ENCODE data around the gene ZNF654. TPM values are rescaled to one million over a fixed set of nuclear protein-coding genes. Genes with fewer than 3 reads are reported as not detected.

The ZNF654 gene
- total RNA-seq, 1 experiment from 2014 or later, result 12.9 TPM

GRCh38 chr3:88031642-88032077, 27.4 kb upstream of the ZNF654 start:
- H3K27me3 Mint-ChIP-seq (ENCODE audit: unreplicated experiment), result no peaks in the 10 kb centered on the region
- peak overlapping the region; percentile 91 for H3K27ac Mint-ChIP-seq (ENCODE audit: unreplicated experiment)
- H3K36me3 Mint-ChIP-seq (ENCODE audit: insufficient read depth, unreplicated experiment), result no peaks in the 10 kb centered on the region
- TF ChIP-seq CTCF (IDR thresholded peaks at IDR 0.05; ENCODE audit: unreplicated experiment), result no peak
- H3K4me1 Mint-ChIP-seq (ENCODE audit: low read depth, unreplicated experiment), result peaks cover 9% of the 10 kb centered on the region
- H3K9me3 Mint-ChIP-seq (ENCODE audit: low read depth, unreplicated experiment), result no peaks in the 10 kb centered on the region
- peak overlapping the region; percentile 71 for H3K4me3 Mint-ChIP-seq (ENCODE audit: low read depth, unreplicated experiment)
- DNase-seq, result no peak
- CTCF ChIA-PET, result interaction anchor here (1.1 kb wide), 1 partner anchor 27 kb away, joined by 3 read pairs; the partner anchor contains the start of gene CGGBP1
- no TSS peak for BruUV-seq (replicated peaks)
- intact Hi-C loops (cut with micrococcal nuclease; ENCODE audit: unreplicated experiment), result no loop called here

- no TSS peak for BruUV-seq (replicated peaks)
- intact Hi-C loops (cut with micrococcal nuclease; ENCODE audit: unreplicated experiment), result no loop called here
- peak overlapping the region; percentile 71 for H3K4me3 Mint-ChIP-seq (ENCODE audit: low read depth, unreplicated experiment)
- DNase-seq, result no peak
- CTCF ChIA-PET, result interaction anchor here (1.1 kb wide), 1 partner anchor 26 kb away, joined by 3 read pairs; the partner anchor contains the start of gene CGGBP1
- peak overlapping the region; percentile 91 for H3K27ac Mint-ChIP-seq (ENCODE audit: unreplicated experiment)
- no peak for TF ChIP-seq CTCF (IDR thresholded peaks at IDR 0.05; ENCODE audit: unreplicated experiment)
- H3K9me3 Mint-ChIP-seq (ENCODE audit: low read depth, unreplicated experiment), result no peaks in the 10 kb centered on the region
- H3K27me3 Mint-ChIP-seq (ENCODE audit: unreplicated experiment), result no peaks in the 10 kb centered on the region
- peaks cover 9% of the 10 kb centered on the region for H3K4me1 Mint-ChIP-seq (ENCODE audit: low read depth, unreplicated experiment)
- H3K36me3 Mint-ChIP-seq (ENCODE audit: insufficient read depth, unreplicated experiment), result no peaks in the 10 kb centered on the region
Measured at GRCh38 chr3:88032245-88032644, 26.8 kb upstream of the ZNF654 start.

GRCh38 chr3:88033079-88033478, 26.0 kb upstream of the ZNF654 start:
- no peak for TF ChIP-seq CTCF (IDR thresholded peaks at IDR 0.05; ENCODE audit: unreplicated experiment)
- Mint-ChIP-seq H3K36me3 (ENCODE audit: insufficient read depth, unreplicated experiment) (no peaks in the 10 kb centered on the region), H3K27ac (ENCODE audit: unreplicated experiment) (no peak overlapping the region), H3K4me1 (ENCODE audit: low read depth, unreplicated experiment) (peaks cover 9% of the 10 kb centered on the region), H3K27me3 (ENCODE audit: unreplicated experiment) (no peaks in the 10 kb centered on the region), H3K4me3 (ENCODE audit: low read depth, unreplicated experiment) (no peak overlapping the region), H3K9me3 (ENCODE audit: low read depth, unreplicated experiment) (no peaks in the 10 kb centered on the region)
- intact Hi-C loops (cut with micrococcal nuclease; ENCODE audit: unreplicated experiment), result no loop called here
- CTCF ChIA-PET, result no interaction called here
- DNase-seq, result no peak
- BruUV-seq (replicated peaks), result no TSS peak

GRCh38 chr3:88033808-88034207, 25.2 kb upstream of the ZNF654 start:
- CTCF ChIA-PET, result no interaction called here
- no peak for TF ChIP-seq CTCF (IDR thresholded peaks at IDR 0.05; ENCODE audit: unreplicated experiment)

More at GRCh38 chr3:88033808-88034207, 25.2 kb upstream of the ZNF654 start:
- BruUV-seq (replicated peaks), result no TSS peak
- intact Hi-C loops (cut with micrococcal nuclease; ENCODE audit: unreplicated experiment), result no loop called here
- DNase-seq, result no peak
- Mint-ChIP-seq H3K27ac (ENCODE audit: unreplicated experiment) (no peak overlapping the region), H3K36me3 (ENCODE audit: insufficient read depth, unreplicated experiment) (no peaks in the 10 kb centered on the region), H3K27me3 (ENCODE audit: unreplicated experiment) (no peaks in the 10 kb centered on the region), H3K4me1 (ENCODE audit: low read depth, unreplicated experiment) (peaks cover 9% of the 10 kb centered on the region), H3K9me3 (ENCODE audit: low read depth, unreplicated experiment) (no peaks in the 10 kb centered on the region), H3K4me3 (ENCODE audit: low read depth, unreplicated experiment) (no peak overlapping the region)

Measured in Calu3 (cell line).